ENCODE measurements around the gene ST6GAL2. TPM values are rescaled to one million over a fixed set of nuclear protein-coding genes. Genes with fewer than 3 reads are reported as not detected.

The ST6GAL2 gene
- total and polyA plus RNA-seq, 2 of the 8 experiments (the other 6 are each of a cell fraction or from before 2014, with no cell fraction given), result 2.7 to 17.5 TPM

- no peaks in the 10 kb centered on the region for H3K79me1 ChIP-seq (ENCODE audit: low read depth, low read length)
- no peaks in the 10 kb centered on the region for H4K20me1 ChIP-seq (replicated peaks in 1 of 2; ENCODE audit: control insufficient read depth in 1 of 2, insufficient read depth in 2 of 2, low read length in 2 of 2)
- DNase-seq (ENCODE audit: low read depth in 1 of 2, low spot score in 2 of 2) (no peak), FAIRE-seq (no peak)
- CTCF ChIA-PET (ENCODE audit: partially characterized antibody), result interaction anchor here (0.6 to 1.6 kb wide), 3 partner anchors 12 to 40 kb away, joined by 3 to 4 read pairs (median 4); no protein-coding TSS in a partner anchor
- H3K14ac ChIP-seq (ENCODE audit: insufficient read length), result no peak overlapping the region
- no peak overlapping the region for H4K5ac ChIP-seq (ENCODE audit: insufficient read length, low read depth, low read length)
- H3K4ac ChIP-seq (replicated peaks; ENCODE audit: insufficient read length, low read depth, low read length), result no peak overlapping the region
- no peak overlapping the region for H3K9ac ChIP-seq (replicated peaks in 1 of 4; ENCODE audit: extremely low read depth in 1 of 4, low read depth in 3 of 4, low read length in 3 of 4)
- H3K23ac ChIP-seq (ENCODE audit: insufficient read length), result no peak overlapping the region
- H2BK15ac ChIP-seq (ENCODE audit: low read length), result no peak overlapping the region
- no peak overlapping the region for H3K4me3 ChIP-seq (ENCODE audit: extremely low read depth in 1 of 4, insufficient read depth in 2 of 4, low read depth in 3 of 4, low read length in 4 of 4)
- H4K8ac ChIP-seq (ENCODE audit: extremely low read depth, insufficient read depth, low read length), result no peak overlapping the region
- H3K23me2 ChIP-seq (ENCODE audit: low read depth, low read length), result no peaks in the 10 kb centered on the region
- H3K18ac ChIP-seq (ENCODE audit: extremely low read depth, low read length), result no peak overlapping the region
- no peak overlapping the region for H4K91ac ChIP-seq (replicated peaks; ENCODE audit: insufficient read length, low read length)
- no peak overlapping the region for H3K27ac ChIP-seq (ENCODE audit: low read depth, low read length)
- peaks cover 0 to 4% (median 0%) of the 10 kb centered on the region in 4 experiments; a peak in 3 of 7 replicates for H3K4me1 ChIP-seq (replicated peaks in 1 of 4; ENCODE audit: control insufficient read depth in 3 of 4, insufficient read depth in 4 of 4, low read length in 3 of 4)
- no peak overlapping the region for H2BK5ac ChIP-seq (ENCODE audit: low read depth, low read length)
- no peak overlapping the region for H2BK12ac ChIP-seq (ENCODE audit: low read depth, low read length)
- H3K9me3 ChIP-seq (ENCODE audit: insufficient read depth in 2 of 2, low read depth in 1 of 2, low read length in 1 of 2), result no peaks in the 10 kb centered on the region
- 91% methylated on average over 5 of the region's 5 CpGs; no CpG with 5 or more reads in 1 of the 2 experiments for WGBS, 2 experiments (ENCODE audit: extremely low coverage in 1 of 2, insufficient coverage in 1 of 2, insufficient read length in 1 of 2, insufficient replicate concordance in 2 of 2, low coverage in 1 of 2, low lambda C conversion rate in 2 of 2, missing lambda C conversion rate in 1 of 2)
- no peak overlapping the region for H2BK20ac ChIP-seq (ENCODE audit: low read length)
- H3K36me3 ChIP-seq (ENCODE audit: control insufficient read depth in 2 of 4, insufficient read depth in 4 of 4, low read length in 3 of 4), result no peaks in the 10 kb centered on the region
- H3K79me2 ChIP-seq (ENCODE audit: control insufficient read depth in 1 of 2, insufficient read depth in 2 of 2, low read length in 2 of 2), result peaks cover 0 to 5% of the 10 kb centered on the region in 2 experiments; a peak in 2 of 4 replicates
- H3K4me2 ChIP-seq (ENCODE audit: insufficient read depth in 1 of 2, low read depth in 2 of 2, low read length in 2 of 2), result no peak overlapping the region
- H2BK120ac ChIP-seq (replicated peaks; ENCODE audit: low read depth, low read length), result no peak overlapping the region
- POLR2A ChIA-PET (ENCODE audit: partially characterized antibody), result no interaction called here
- no peak overlapping the region for H2AFZ ChIP-seq (ENCODE audit: low read length)
- no peak overlapping the region for H2AK5ac ChIP-seq (ENCODE audit: low read depth, low read length)
- H3K56ac ChIP-seq (replicated peaks; ENCODE audit: insufficient read length, low read depth, low read length), result no peak overlapping the region
- no peaks in the 10 kb centered on the region for H3K27me3 ChIP-seq (replicated peaks in 1 of 4; ENCODE audit: control insufficient read depth in 3 of 4, extremely low read depth in 1 of 4, insufficient read depth in 3 of 4, low read length in 3 of 4)
- TF ChIP-seq, protein P1, sequence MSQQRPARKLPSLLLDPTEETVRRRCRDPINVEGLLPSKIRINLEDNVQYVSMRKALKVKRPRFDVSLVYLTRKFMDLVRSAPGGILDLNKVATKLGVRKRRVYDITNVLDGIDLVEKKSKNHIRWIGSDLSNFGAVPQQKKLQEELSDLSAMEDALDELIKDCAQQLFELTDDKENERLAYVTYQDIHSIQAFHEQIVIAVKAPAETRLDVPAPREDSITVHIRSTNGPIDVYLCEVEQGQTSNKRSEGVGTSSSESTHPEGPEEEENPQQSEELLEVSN (IDR thresholded peaks at IDR 0.05), result no peak
- TF ChIP-seq PHF8 (conservative IDR thresholded peaks at IDR 0.05; ENCODE audit: low read depth, low read length) (no peak), EZH2 (IDR thresholded peaks at IDR 0.05; ENCODE audit: low read depth, low read length, severe bottlenecking) (no peak), CBX5 (IDR thresholded peaks at IDR 0.05; ENCODE audit: low read depth, low read length) (no peak), YY1 (IDR thresholded peaks at IDR 0.05; ENCODE audit: low read depth, low read length) (no peak), GTF2F1 (IDR thresholded peaks at IDR 0.05; ENCODE audit: borderline replicate concordance, low read depth, low read length) (no peak), BCL11A (IDR thresholded peaks at IDR 0.05; ENCODE audit: low read depth in 2 of 2, low read length in 2 of 2) (no peak), ZNF274 (IDR thresholded peaks at IDR 0.05; ENCODE audit: borderline replicate concordance, extremely low read depth, low read length) (no peak), RBBP5 (IDR thresholded peaks at IDR 0.05; ENCODE audit: borderline replicate concordance, low read depth, low read length) (no peak), RNF2 (IDR thresholded peaks at IDR 0.05; ENCODE audit: borderline replicate concordance, low read depth, low read length, missing control alignments, poor library complexity, severe bottlenecking) (no peak)
- TF ChIP-seq, protein P2, sequence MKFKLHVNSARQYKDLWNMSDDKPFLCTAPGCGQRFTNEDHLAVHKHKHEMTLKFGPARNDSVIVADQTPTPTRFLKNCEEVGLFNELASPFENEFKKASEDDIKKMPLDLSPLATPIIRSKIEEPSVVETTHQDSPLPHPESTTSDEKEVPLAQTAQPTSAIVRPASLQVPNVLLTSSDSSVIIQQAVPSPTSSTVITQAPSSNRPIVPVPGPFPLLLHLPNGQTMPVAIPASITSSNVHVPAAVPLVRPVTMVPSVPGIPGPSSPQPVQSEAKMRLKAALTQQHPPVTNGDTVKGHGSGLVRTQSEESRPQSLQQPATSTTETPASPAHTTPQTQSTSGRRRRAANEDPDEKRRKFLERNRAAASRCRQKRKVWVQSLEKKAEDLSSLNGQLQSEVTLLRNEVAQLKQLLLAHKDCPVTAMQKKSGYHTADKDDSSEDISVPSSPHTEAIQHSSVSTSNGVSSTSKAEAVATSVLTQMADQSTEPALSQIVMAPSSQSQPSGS (IDR thresholded peaks at IDR 0.05; ENCODE audit: low read length), result no peak
These were observed 42.1 kb downstream of the ST6GAL2 start for GRCh38 chr2:106843910-106844250.

Measured in H1 (cell line).